ENCODE measurements around the gene CATSPER1.

DNA sequence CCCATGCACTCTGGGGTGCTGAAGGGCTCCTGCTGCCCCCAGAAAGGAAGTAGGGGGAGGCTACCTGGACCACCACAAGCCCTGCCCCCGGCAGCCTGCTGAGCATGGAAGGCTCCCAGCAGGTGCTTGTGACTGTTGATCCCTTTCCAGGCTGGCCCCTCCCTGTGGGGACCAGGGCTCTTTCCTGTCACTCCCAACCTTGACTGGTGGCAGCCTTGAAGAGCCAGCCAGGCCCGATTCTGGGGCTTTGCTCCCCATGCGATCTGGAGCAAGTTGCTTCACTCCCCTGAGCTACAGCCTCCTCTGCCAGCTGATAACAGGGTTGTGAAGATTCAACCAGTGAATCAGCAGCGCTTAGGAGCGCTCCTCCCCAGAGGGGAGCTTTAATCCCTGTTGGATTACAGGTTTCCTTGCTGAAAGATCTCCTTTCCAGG, 19.1 kb downstream of the CATSPER1 start:
- TF ChIP-seq, protein P1, sequence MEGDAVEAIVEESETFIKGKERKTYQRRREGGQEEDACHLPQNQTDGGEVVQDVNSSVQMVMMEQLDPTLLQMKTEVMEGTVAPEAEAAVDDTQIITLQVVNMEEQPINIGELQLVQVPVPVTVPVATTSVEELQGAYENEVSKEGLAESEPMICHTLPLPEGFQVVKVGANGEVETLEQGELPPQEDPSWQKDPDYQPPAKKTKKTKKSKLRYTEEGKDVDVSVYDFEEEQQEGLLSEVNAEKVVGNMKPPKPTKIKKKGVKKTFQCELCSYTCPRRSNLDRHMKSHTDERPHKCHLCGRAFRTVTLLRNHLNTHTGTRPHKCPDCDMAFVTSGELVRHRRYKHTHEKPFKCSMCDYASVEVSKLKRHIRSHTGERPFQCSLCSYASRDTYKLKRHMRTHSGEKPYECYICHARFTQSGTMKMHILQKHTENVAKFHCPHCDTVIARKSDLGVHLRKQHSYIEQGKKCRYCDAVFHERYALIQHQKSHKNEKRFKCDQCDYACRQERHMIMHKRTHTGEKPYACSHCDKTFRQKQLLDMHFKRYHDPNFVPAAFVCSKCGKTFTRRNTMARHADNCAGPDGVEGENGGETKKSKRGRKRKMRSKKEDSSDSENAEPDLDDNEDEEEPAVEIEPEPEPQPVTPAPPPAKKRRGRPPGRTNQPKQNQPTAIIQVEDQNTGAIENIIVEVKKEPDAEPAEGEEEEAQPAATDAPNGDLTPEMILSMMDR (conservative IDR thresholded peaks at IDR 0.05; ENCODE audit: low read depth, low read length) = no peak
- TF ChIP-seq EZH2phosphoT487 (IDR thresholded peaks at IDR 0.05; ENCODE audit: borderline replicate concordance, low read length) = no peak
- no peak for TF ChIP-seq EZH2 (IDR thresholded peaks at IDR 0.05; ENCODE audit: low read length, unreplicated experiment)
